Measurements from ENCODE around the gene FOSB. TPM values are rescaled to one million over a fixed set of nuclear protein-coding genes. Genes with fewer than 3 reads are reported as not detected.
"Not testable (repeated sequence)": the region's sequence is repeated elsewhere in the genome, so short reads cannot be mapped to it uniquely, and the experiment has no call there.

FOSB gene
- total RNA-seq, 1 donor from 2014 or later: 21.2 TPM

- DNase-seq: peak; percentile 71
These were observed 38.6 kb downstream of the FOSB start for GRCh38 chr19:45506246-45506988.

GRCh38 chr19:45506989-45507871 lies 39.4 kb downstream of the FOSB start, which contains the start of gene VASP:
Gene VASP (plus strand): TSS chr19:45507479. CDS start chr19:45507772, 293 bp downstream.
- peak; percentile 82 for DNase-seq

- no peak for DNase-seq
These were observed 40.1 kb downstream of the FOSB start for GRCh38 chr19:45507872-45508416.

GRCh38 chr19:45508417-45508860 lies 40.6 kb downstream of the FOSB start:
- DNase-seq: no peak

GRCh38 chr19:45508861-45509691 lies 41.3 kb downstream of the FOSB start:
- DNase-seq: no peak

- DNase-seq: no peak
These were observed 41.9 kb downstream of the FOSB start for GRCh38 chr19:45509692-45510015.

GRCh38 chr19:45510352-45510751 lies 42.6 kb downstream of the FOSB start:
- not testable (repeated sequence) for DNase-seq

- DNase-seq: no peak
These were observed 43.3 kb downstream of the FOSB start for GRCh38 chr19:45511074-45511473.

- no peak for DNase-seq
These were observed 45.2 kb downstream of the FOSB start for GRCh38 chr19:45512881-45513483.

- DNase-seq: no peak
These were observed 46.7 kb downstream of the FOSB start for GRCh38 chr19:45514376-45515051.

GRCh38 chr19:45515081-45515624 lies 47.4 kb downstream of the FOSB start:
- no peak for DNase-seq

GRCh38 chr19:45515807-45516401 lies 48.1 kb downstream of the FOSB start:
- no peak for DNase-seq

- no peak for DNase-seq
These were observed 49.4 kb downstream of the FOSB start for GRCh38 chr19:45517238-45517637.

GRCh38 chr19:45517641-45518468 lies 50.1 kb downstream of the FOSB start:
- no peak for DNase-seq

- no peak for DNase-seq
These were observed 50.7 kb downstream of the FOSB start for GRCh38 chr19:45518469-45518826.

GRCh38 chr19:45522010-45522941 lies 54.5 kb downstream of the FOSB start:
- no peak for DNase-seq

- DNase-seq: peak; percentile 74
These were observed 56.0 kb downstream of the FOSB start for GRCh38 chr19:45523642-45524256.

GRCh38 chr19:45524575-45525129 lies 56.9 kb downstream of the FOSB start:
- DNase-seq: no peak
